SKM-1 treated with dmso at 0.1 percent for 144 hours (cell line): ENCODE measurements around the gene PPFIA3.
"Not testable (repeated sequence)": the region's sequence is repeated elsewhere in the genome, so short reads cannot be mapped to it uniquely, and the experiment has no call there.

Source experiments
- DNase-seq: peaks from one replicate; lab custom pipeline; 2025; ENCODE audit not compliant: unreplicated experiment; lab: John Stamatoyannopoulos, UW

The PPFIA3 gene

GRCh38 chr19:49123285-49123684 is 3.9 kb downstream of the PPFIA3 start:
- DNase-seq, result not testable (repeated sequence)

- no peak for DNase-seq
These were observed 5.8 kb downstream of the PPFIA3 start for GRCh38 chr19:49125025-49125731.

GRCh38 chr19:49126575-49126974 is 7.2 kb downstream of the PPFIA3 start:
- no peak for DNase-seq

GRCh38 chr19:49127225-49127624 is 7.9 kb downstream of the PPFIA3 start:
- DNase-seq, result not testable (repeated sequence)

- peak; percentile 91 for DNase-seq
These were observed 8.6 kb downstream of the PPFIA3 start for GRCh38 chr19:49127674-49128544.

- no peak for DNase-seq
These were observed 9.3 kb downstream of the PPFIA3 start for GRCh38 chr19:49128545-49129237.

GRCh38 chr19:49129238-49129583 is 9.9 kb downstream of the PPFIA3 start:
- no peak for DNase-seq

- no peak for DNase-seq
These were observed 11.0 kb downstream of the PPFIA3 start for GRCh38 chr19:49130325-49130724.

GRCh38 chr19:49132974-49133609 is 13.7 kb downstream of the PPFIA3 start:
- no peak for DNase-seq

- no peak for DNase-seq
These were observed 14.5 kb downstream of the PPFIA3 start for GRCh38 chr19:49133621-49134454.

- DNase-seq, result no peak
These were observed 16.3 kb downstream of the PPFIA3 start for GRCh38 chr19:49135686-49136085.

GRCh38 chr19:49136771-49137171 is 17.4 kb downstream of the PPFIA3 start:
- DNase-seq, result no peak

GRCh38 chr19:49140951-49141350 is 21.6 kb downstream of the PPFIA3 start:
- DNase-seq, result no peak

- no peak for DNase-seq
These were observed 22.0 kb downstream of the PPFIA3 start for GRCh38 chr19:49141352-49141751.

GRCh38 chr19:49142866-49143335 is 23.6 kb downstream of the PPFIA3 start:
- no peak for DNase-seq

- DNase-seq, result no peak
These were observed 26.4 kb downstream of the PPFIA3 start for GRCh38 chr19:49145573-49146407.

GRCh38 chr19:49146408-49146770 is 27.0 kb downstream of the PPFIA3 start:
- not testable (repeated sequence) for DNase-seq

- DNase-seq, result no peak
These were observed 28.8 kb downstream of the PPFIA3 start for GRCh38 chr19:49148044-49148682.
